GM18517 (cell line): ENCODE results near the gene ACTR3.
A peak's percentile ranks its signal among the peaks of the same experiment; 100 is the strongest.

Experiments used
- ATAC-seq: cut with Tn5 transposase; IDR thresholded peaks from one replicate; pipeline ENCODE4 v1.9.1; 2021; ENCODE audit warnings: mild to moderate bottlenecking, moderate library complexity; ENCODE audit not compliant: unreplicated experiment

The ACTR3 gene

DNA sequence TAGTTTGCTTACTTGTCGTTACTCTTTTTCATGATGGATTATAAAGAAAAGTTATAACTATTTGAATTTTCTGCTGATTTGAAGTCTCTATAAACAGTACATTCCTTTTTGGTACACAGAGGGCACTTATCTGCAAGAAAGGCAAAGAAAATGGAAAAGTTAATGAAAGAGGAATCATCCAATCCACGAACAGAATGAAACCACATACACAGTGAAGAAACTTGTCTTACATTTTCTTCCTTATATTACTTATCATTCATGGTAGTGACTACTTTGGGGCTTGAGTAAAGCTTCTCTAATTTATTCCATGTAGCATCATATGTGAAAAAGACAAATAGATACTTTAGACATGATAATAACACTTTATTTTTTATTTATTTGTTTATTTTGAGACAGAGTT lies 14.8 kb upstream of the ACTR3 start:
- ATAC-seq, result no peak

DNA sequence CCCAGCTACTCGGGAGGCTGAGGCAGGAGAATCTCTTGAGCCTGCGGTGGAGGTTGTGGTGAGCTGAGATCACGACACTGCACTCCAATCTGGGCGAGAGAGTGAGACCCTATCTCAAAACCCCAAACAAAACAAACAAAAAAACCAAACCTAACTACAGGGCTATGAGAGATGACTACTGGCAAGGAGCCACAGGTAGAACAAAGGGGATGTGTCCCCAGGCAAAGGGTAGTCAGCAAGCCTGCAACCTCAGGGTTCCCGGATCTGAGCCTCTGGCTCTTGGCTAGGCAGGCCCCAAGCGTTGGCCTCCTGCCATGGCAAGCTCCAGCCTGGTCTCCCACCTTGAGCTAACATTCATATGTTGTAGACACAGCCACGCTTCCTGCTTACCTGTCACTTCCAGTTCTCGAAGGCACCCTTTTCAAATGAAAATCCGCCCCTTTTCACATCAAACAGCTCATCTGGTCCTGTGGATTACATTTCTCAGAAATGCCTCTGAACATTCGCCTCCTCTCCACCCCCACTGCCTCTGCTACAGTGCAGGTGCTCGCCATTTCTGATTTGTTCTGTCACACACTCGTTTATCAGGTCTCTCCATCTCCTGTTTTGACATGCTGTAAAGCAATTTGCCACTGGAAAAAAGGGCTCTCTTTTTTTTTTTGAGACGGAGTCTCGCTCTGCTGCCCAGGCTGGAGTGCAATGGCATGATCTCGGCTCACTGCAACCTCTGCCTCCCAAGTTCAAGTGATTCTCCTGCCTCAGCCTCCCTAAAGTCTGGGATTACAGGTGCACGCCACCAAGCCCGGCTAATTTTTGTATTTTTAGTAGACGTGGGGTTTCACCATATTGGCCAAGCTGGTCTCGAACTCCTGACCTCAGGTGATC lies 13.1 kb upstream of the ACTR3 start:
- ATAC-seq, result no peak

DNA sequence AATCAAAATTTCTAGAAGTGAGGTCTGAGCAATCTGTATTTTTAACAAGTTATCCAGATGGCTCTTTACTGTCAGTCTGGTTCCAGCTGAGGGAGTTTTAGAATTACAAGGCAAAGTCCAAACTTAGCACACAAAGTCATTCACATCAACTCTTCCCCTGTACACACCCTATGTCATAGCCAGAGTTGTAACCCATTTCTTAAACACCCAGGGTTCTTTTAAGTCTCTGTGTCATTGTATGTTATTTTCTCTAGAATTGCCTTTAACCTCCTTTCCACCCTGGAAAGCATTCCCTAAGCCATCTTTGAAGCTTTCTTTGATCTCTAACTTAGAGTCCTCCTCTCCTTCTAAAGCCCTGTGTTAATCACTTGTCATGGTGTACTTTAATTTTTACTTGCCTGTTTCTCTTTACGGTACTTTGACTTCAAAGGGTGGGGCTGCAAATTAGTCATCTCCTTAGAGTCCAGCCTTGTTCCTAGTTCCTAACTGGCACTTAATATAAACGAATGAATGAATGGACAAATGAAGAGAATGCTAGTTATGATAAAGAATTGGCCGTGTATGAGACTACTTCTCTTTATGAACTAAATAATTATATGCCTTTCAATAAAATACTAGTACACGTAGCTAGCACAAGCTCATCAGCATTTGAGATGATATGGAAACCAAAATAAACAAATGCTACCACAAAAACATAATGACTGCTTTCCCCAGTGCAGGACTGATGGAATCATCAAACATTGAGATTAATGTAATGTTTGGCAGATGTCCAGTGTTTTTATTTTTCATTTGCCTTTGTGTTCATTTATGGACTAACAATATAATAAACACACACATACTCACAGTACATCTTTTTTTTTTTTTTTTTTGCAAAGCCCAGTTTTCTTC lies 11.9 kb upstream of the ACTR3 start:
- ATAC-seq, result no peak

DNA sequence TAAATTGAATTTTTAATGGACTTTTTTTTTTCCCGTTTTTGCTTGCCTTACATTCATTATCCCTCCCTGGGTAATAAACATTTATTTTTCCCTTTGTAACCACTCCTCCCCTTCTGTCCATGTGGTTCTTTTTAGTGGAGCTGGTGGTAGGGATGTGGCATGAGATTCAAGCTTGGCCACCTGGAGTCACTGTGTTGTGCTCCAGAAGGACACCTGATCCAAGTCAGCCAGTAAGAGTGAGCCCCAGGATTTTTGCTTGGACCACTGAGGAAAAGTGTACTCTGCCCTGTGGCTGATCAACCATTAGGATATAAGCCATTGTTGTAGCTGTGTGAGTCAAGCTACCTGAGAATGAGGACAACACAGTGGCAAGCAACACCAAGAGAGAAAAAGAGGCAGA lies 11.1 kb upstream of the ACTR3 start:
- ATAC-seq, result no peak

DNA sequence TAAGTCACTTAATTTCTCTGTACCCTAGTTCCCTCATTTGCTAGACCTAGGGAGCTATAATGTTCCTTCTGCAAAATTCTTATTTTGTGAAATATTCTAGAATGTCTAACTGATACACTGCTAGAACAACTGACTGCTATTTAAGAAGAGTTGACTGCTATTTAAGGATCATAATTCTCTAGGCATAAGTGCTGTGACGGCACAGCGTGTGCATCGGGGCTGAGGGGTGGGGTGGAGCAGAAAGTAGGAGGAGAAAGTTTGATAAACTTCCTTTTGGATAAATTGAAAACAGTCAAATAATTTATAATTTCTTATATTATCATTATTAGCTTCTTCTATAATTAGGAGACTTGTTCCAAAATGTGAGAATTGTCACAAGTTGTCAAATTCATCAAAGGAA lies 10.4 kb upstream of the ACTR3 start:
- no peak for ATAC-seq

DNA sequence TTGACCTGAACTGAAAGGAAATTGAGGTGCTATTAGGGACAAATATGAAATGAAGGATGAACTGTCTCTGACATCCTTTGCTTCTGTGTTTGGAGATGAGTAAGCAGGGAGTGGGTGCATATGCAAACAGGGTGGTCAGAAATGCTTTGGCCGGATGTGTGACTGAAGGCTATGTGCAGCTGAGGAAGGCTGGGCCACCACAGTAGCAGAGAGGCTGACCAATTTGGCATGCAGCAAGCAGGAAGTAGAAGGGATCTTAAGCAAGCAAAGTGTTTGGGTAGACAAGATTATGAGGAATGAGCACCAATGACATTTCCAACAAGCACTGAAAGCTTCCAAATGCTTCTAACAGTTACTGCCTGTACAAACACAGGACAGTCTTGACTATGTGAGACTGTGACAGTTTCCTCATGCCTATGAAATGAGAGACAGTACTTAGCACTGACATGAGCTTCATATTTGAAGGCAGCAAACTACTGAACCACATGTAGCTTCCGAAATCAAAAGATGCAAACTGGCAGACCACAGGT lies 3.3 kb upstream of the ACTR3 start:
- ATAC-seq, result peak; percentile 83

DNA sequence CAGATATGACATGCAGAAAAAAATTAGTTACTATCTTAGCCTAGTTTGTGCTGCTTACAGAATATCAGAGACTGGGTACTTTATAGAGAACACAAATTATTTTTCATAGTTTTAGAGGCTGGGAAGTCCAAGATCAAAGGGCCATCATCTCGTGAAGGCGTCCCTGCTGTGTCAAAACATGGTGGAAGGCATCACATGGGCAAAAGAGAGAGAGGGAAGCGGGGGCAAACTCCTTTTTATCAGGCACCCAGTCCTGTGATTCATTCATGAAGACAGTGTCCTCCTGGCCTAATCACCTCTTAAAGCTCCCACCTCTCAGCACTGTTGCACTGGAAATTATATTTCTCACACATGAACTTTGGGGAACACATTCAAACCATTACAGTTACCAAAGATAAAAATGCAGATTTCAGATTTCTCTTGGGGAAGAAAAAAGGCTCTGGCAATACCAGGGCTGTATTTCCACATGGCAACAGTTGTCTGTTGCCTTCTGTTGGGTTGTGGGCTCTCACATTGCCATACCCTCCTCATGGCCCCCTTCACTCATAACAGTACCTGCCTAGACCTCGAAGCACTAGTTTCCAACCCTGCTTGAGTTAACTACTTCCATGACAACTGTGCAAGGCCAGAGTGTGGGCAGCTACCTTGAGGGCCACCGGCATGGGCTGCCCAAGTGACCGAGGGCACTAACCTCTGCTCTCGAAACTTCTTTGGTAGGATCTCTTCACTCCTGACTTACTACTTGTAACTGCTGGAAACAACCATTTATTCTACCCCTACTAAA lies 2.7 kb upstream of the ACTR3 start:
- no peak for ATAC-seq

DNA sequence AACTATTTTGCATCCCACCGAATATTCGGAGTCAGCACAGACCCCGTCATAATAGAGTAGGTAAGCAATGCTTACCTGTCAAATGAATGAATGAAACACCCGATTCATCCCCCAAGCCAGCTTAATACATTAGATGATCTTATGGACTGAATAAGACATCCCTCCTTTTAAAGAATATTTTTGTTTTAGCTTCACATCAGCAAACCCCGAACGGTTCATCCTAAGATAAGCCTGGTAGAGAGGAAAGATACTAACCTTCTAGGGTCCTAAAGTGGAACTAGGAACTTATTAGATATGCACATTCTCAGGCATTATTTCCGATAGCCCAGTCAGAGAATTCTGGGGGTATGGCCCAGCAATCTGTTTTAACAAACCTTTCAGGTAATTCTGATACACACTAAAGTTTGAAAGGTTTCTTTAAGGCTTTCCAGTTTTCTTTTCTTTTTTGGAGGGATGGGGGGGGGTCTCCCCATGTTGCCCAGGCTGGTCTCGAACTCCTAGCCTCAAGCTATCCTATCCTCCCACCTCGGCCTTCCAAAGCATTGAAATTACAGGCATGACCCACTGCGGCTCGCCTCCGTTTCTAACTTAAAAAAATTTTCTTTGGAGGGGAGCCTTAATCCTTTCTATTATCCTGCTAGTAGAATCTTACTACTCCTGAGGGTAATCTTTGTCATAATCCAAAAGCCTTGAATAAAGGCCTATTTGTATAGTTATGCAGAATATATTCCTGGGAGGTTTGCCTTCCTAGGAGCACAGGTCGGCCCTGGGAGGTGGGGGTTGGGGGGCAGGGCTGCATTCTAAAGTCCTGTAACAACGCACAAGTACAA lies 1.0 kb upstream of the ACTR3 start:
- no peak for ATAC-seq

DNA sequence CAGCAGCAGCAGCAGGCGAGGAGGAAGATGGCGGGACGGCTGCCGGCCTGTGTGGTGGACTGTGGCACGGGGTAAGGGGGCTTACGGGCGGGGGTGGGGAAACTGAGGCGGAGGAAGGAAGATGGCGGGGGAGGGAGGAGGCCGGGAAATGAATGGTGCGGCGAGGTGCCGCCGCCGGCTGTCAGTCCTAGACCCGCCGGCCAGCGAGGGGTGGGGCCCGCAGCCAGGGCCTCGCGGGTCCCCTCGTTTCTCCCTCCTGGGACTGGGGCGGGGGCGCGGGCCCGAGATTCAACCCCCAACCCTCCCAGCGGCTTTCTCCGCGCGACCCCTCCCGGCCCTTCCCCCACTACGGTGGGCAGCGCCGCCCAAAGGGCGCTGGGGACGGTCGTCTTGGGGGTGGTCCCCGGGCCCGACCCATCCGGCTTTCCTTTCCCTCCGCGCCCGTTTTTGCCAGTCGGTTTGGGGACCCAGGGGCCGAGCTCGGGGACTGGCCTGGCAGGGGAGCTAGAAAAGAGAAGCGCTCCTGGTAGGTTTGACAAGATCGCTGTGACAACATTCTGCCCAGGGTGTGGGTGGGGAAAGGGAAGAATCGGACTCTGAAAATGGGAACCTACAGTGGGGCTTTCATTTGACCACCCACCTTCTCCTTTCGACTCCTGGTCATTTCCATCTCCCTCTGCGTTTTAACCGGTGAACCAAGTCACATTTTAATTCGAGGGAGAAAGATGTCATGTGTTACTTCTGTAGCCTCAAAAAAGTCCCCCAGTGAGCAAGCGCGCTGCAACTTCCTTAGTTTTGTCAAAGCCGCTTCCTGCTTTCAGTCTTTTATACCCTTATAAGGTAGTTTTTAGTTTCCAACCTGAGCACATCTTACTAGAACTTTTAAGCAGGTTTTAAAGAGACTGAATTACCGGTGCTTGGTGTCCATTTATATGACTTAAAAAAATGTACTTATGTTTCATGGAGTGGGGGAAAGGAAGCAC lies 655 bp downstream of the ACTR3 start:
- peak; percentile 32 for ATAC-seq

DNA sequence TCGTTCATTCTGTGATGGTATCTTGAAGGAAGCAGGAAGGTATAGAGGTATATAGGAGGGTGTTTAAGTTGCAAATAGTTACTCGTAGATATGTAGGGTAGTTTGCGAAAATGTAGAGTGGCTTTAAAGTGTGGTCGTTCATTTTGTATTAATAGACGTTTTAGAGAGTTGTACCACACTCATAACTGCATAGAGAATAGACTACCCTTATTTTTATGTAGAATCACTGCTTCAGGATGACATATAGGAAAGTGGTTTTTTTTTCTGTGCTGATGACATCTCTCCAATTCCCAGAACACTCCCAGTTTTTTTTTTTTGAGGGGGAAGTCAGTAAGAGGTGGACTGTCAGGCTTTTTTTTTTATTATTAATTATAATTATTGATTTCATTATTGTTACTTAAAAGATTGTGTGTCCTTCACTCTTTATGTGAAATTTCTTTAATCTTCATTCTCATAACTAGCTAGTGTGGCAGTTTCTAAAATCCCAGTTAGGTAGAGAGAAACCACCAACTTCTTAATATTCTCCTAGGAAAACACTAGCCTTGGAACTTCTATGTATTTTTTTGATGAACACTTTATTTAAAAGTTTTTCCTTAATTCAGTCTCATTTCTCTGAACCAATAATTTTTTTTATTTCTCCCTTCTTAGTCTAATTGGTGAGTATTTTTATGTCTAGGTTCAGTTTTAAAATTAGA lies 1.5 kb downstream of the ACTR3 start:
- no peak for ATAC-seq

DNA sequence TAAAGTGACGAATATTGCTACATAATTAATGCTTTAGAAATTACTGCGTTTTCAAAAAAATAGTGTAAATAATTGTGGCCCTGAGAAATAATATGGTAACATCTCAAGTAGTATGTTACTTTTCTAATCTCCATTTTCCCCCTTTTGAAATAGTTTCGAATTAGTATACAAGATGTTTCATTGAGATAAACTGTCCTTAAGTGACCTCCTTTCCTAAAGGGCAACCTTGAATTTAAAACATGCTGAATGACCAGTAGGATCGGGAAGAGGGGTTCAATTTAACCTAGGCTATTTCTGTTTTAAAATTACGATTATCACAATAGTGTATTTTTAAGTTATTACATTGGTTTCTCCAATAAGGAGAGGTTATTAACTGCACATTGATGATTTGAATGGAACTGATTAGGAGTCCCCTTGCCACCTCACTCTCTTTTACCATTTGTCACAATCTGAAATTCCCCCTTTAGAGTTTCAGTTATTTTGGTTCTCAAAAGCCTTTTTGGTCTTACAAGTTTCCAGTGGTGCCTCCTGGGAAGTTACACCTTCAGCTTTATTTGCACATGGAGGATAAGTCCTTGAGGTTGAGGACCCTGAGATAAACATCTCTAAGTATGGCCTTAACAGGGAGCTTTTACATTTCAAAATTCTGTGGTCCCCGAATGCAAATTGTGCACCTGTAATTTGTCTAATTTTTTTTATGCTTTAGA lies 2.3 kb downstream of the ACTR3 start:
- no peak for ATAC-seq

DNA sequence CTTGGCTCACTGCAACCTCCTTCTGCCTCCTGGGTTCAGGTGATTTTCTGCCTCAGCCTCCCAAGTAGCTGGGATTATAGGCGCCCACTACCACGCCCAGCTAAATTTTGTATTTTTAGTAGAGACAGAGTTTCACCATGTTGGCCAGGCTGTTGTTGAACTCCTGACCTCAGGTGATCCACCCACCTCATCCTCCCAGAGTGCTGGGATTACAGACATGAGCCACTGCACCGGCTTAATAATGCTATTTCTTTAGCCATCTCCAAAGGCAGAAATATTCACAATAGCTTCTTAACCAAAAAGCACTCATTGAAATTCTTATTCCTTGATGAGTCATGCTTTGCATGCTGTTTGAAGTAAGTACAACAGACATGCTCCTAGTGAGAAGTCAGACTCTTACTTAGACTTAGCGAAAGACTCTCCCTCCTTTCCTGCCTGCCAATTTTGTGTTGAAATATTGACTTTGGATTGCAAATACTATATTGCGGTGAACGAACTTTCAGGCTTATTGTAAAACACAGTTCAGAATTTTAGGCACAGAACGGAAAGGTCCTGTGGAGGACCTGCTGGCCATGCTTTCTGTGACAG lies 4.4 kb downstream of the ACTR3 start:
- no peak for ATAC-seq

DNA sequence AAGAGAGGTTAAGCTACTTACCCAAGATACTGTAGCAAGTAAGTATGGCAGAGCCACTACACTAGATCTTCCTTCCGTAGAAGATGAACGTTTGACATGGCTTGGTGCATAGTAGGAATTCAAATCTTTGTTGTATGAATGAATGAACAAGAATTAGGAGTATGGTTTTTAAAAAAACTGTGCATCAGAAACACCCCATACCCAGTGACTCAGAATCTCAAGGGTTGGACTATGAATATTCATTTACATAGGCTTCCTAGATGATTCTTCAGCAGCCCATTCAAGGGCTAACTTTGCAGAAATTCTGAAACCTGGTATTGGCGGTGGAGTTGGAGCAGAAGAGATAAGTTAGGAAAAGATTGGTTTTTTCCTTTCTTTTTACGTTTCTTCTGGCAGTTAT lies 5.4 kb downstream of the ACTR3 start:
- no peak for ATAC-seq

DNA sequence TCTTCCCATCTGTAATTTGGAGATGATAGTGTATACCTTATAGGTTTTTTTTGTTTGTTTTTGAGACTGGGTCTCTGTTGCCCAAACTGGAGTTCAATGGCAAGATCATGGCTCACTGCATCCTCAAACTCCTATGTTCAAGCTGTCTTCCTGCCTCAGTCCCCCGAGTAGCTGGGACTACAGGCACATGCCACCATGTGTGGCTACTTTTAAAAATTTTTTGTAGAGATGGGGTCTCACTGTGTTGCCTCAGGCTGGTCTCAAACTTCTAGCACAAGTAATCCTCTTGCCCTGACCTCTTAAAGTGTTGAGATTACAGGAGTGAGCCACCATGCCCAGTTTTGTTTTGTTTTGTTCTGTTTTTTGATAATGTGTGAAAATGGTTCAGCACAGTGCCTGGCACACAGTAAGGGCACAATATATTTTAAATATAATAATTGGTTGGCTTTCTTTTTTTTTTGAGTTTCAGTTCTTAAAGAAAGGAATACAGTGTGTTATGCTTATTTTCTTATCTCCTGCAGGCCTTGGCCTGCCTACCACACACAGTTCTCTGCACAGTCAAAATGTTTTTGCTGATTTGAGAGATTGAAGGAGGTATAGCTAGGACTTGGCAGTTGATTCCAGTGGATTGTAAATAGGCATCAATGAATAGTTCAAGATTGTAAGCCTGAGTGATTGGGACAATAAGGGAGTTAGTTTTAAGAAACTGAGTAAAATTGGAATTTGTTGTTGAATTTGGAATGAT lies 6.1 kb downstream of the ACTR3 start:
- no peak for ATAC-seq

DNA sequence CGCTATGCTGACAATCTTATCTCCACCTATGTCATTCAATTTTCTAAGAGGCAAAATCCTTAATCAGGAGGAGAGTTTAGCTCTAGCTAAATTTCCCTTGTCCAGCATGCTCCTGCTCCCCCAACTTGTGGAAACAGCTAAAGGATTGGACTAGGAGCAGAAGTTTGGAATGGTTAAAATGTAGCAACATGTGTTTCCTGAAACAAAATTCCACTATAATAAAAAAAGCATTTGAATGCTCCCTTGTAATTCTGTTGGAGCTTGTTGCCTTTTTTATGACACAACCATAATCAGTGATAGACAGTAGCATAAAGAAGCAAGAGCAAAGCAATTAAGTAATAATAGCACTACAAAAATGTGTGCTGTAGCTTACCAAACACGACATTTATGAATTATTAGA lies 6.9 kb downstream of the ACTR3 start:
- no peak for ATAC-seq

DNA sequence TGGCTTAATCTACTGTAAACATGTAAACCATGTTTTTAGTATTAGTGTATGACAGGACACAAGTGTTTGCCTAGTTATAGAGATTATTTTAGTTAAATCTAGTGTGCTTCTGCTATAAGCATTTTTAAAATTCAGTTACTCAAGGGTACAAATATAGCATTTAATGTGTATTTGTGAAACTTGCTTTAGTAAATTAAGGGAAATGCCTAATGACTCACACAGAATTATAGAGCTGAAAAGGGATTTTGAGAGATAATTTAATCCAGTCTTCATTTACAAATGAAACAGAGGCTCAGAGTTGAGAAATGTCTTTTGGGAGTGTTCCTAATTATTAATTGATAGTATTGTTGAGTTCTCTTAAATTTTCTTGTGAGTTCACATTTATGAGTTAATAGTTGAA lies 8.2 kb downstream of the ACTR3 start:
- no peak for ATAC-seq

DNA sequence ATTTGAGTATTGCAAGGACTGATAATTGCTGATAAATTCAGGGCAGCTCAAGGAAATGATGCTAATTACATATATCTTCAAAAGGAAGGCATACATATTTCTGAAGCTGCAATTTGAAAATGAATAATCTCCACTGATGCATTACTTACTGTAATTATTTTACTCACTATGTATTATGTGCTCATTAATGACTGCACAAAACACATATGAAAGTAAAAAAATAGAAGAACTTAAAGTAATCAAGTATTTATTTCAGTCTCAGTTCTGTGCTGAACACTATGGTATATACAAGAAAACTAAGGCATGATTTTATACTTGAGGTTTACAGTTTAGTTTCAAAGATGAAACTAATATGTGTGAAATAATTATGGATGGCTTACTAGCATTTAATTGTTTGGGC lies 9.3 kb downstream of the ACTR3 start:
- ATAC-seq, result no peak
